Measurements from ENCODE around the gene AOAH.

DNA sequence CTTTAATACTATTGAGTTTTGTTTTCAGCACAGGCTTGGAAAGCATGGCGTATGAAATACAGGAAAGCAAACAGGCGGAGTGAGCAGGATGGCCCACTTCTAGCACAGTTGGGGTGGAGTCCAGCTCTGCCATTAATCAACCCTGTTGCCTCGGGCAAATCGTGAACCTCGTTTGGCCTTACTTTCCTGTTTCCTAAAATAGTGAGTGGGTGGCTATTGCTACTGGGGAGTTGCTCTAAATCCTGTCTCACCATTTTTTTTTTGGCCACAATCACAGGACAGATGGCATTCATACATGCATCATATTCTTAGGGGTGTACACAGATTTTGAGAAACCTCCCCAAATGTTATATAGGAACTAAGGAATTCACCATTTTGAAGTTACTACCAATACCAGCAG is 176.9 kb downstream of the AOAH start:
- TF ChIP-seq CTCF (IDR thresholded peaks at IDR 0.05; ENCODE audit: extremely low read depth in 1 of 2, insufficient read depth in 1 of 2, low read depth in 1 of 2, low read length in 2 of 2) (no peak), EZH2 (IDR thresholded peaks at IDR 0.05; ENCODE audit: borderline replicate concordance, low read depth, low read length, severe bottlenecking) (no peak), JUN (IDR thresholded peaks at IDR 0.05; ENCODE audit: borderline replicate concordance, insufficient read depth, insufficient read length, low read depth) (no peak), POLR2A (IDR thresholded peaks at IDR 0.05; ENCODE audit: low read depth, low read length) (no peak), MAX (IDR thresholded peaks at IDR 0.05; ENCODE audit: insufficient read depth, insufficient read length) (no peak), POLR2AphosphoS5 (IDR thresholded peaks at IDR 0.05; ENCODE audit: insufficient read depth, low read depth, low read length) (no peak), MYC (IDR thresholded peaks at IDR 0.05; ENCODE audit: low read depth, low read length) (no peak)

All from endothelial cell of umbilical vein (primary cell).